Activated naive CD4-positive, alpha-beta T cell treated with anti-CD3 and anti-CD28 coated beads, Interleukin-2, amount 10 ng/mL, durations not matched to agents 7 days and 5 days (primary cell): ENCODE measurements around the gene NR2C1.
"Not testable (repeated sequence)": the region's sequence is repeated elsewhere in the genome, so short reads cannot be mapped to it uniquely, and the experiment has no call there.

Source experiments
- CTCF ChIA-PET: fragments of 350-600 bp; sonication (Branson Sonifier 250); formaldehyde crosslinking; loops from one replicate; lab custom pipeline; 2021; ENCODE audit warnings: antibody characterized with exemption; lab: Charles Lee
- DNase-seq: peaks from one replicate; pipeline ENCODE4 v3.0.0-alpha.2; 2020
- H3K27ac Mint-ChIP-seq: one replicate; pipeline ENCODE4 v1.8.0; 2021; ENCODE audit warnings: mild to moderate bottlenecking, moderate library complexity, mixed read lengths
- H3K27me3 Mint-ChIP-seq: one replicate; pipeline ENCODE4 v1.8.0; 2021; ENCODE audit warnings: mild to moderate bottlenecking, mixed read lengths
- H3K36me3 Mint-ChIP-seq: one replicate; pipeline ENCODE4 v1.8.0; 2021; ENCODE audit warnings: mixed read lengths
- H3K4me1 Mint-ChIP-seq: one replicate; pipeline ENCODE4 v1.8.0; 2021; ENCODE audit warnings: mixed read lengths
- H3K4me3 Mint-ChIP-seq: one replicate; pipeline ENCODE4 v1.8.0; 2021; ENCODE audit warnings: mild to moderate bottlenecking, moderate library complexity, mixed read lengths
- H3K9me3 Mint-ChIP-seq: one replicate; pipeline ENCODE4 v1.8.0; 2021; ENCODE audit warnings: mixed read lengths

NR2C1 gene

GRCh38 chr12:95100264-95101190 lies 27.1 kb upstream of the NR2C1 start:
- DNase-seq, result no peak
- peaks cover 9% of the 10 kb centered on the region for H3K4me1 Mint-ChIP-seq
- CTCF ChIA-PET, result interaction anchor here (1.1 kb wide), 1 partner anchor 524 kb away, joined by 3 read pairs; no protein-coding TSS in a partner anchor
- H3K27ac Mint-ChIP-seq, result no peak overlapping the region
- no peaks in the 10 kb centered on the region for H3K9me3 Mint-ChIP-seq
- peaks cover 13% of the 10 kb centered on the region for H3K27me3 Mint-ChIP-seq
- H3K4me3 Mint-ChIP-seq, result no peak overlapping the region
- H3K36me3 Mint-ChIP-seq, result no peaks in the 10 kb centered on the region

DNA sequence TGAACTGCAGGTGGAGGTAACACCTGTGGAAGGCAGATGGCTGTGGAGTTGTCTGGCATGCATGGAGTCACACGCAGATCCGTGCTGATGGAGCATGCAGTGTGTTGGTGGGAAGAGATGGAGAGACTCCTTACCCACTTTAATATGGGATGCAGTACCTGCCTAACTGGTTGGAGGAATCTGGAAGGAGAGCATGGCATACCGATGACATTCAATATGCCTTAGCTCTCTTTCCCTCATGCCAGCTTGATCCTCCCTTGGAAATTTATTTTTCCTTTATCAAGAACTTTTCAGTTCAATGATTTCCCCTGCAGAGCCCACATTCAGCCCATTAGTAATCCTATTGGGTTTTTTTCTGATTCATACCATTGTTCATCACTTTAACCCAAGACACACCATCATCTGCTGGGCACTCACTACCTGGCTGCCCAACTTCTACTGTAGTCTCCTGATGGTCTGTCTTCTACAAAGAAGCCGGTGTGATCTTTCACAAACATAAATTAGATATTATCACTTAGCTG lies 25.9 kb upstream of the NR2C1 start:
- no peak for DNase-seq
- CTCF ChIA-PET, result interaction anchor here (1.1 kb wide), 1 partner anchor 525 kb away, joined by 3 read pairs; no protein-coding TSS in a partner anchor
- no peaks in the 10 kb centered on the region for H3K36me3 Mint-ChIP-seq
- no peak overlapping the region for H3K27ac Mint-ChIP-seq
- H3K27me3 Mint-ChIP-seq, result peaks cover 13% of the 10 kb centered on the region
- no peak overlapping the region for H3K4me3 Mint-ChIP-seq
- peaks cover 9% of the 10 kb centered on the region for H3K4me1 Mint-ChIP-seq
- H3K9me3 Mint-ChIP-seq, result no peaks in the 10 kb centered on the region

GRCh38 chr12:95096852-95097251 lies 23.4 kb upstream of the NR2C1 start:
- Mint-ChIP-seq H3K27ac (no peak overlapping the region), H3K9me3 (no peaks in the 10 kb centered on the region), H3K4me1 (no peaks in the 10 kb centered on the region), H3K36me3 (no peaks in the 10 kb centered on the region), H3K4me3 (no peak overlapping the region), H3K27me3 (peaks cover 13% of the 10 kb centered on the region)
- CTCF ChIA-PET, result no interaction called here
- DNase-seq, result no peak

GRCh38 chr12:95096378-95096777 lies 23.0 kb upstream of the NR2C1 start:
- Mint-ChIP-seq H3K36me3 (no peaks in the 10 kb centered on the region), H3K9me3 (no peaks in the 10 kb centered on the region), H3K4me3 (no peak overlapping the region), H3K27me3 (peaks cover 13% of the 10 kb centered on the region), H3K27ac (no peak overlapping the region), H3K4me1 (no peaks in the 10 kb centered on the region)
- CTCF ChIA-PET, result no interaction called here
- DNase-seq, result no peak

DNA sequence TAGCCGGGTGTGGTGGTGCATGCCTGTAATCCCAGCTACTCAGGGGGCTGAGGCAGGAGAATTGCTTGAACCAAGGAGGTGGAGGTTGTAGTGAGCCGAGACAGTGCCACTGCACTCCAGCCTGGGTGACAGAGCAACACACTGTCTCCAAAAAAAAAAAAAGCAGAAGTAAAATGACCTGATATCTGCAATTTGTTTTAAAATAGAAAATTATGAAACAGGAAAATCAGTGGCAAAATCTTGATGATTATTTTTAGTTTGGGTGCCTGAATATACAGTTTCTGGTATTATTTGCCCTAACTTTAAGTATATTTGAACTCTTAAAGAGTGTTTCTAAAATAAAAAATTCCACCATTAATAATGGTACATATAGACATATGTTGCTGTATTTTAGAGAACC lies 22.4 kb upstream of the NR2C1 start:
- H3K4me3 Mint-ChIP-seq, H3K4me1 Mint-ChIP-seq, H3K36me3 Mint-ChIP-seq, CTCF ChIA-PET, H3K9me3 Mint-ChIP-seq, DNase-seq, H3K27ac Mint-ChIP-seq: not testable (repeated sequence)
- H3K27me3 Mint-ChIP-seq, result peaks cover 13% of the 10 kb centered on the region

DNA sequence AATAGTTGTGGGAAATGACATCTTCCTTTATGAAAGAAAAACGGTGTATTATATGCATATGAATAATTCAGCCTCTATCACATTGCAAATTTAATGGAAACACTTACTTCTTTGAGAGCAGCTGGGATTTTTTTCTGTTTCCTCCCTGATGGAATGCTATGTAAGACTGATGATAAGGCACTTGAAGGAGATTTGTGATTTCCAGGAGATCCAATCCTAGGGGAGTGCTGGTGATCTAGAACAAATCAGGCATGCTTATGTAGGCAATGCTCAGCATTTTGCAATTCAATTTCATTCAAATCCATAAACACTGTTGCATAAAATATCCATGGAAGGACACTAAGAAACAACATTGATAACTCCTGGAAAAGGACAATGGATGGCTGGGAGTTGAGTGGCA lies 16.0 kb upstream of the NR2C1 start:
- Mint-ChIP-seq H3K4me1 (no peaks in the 10 kb centered on the region), H3K9me3 (no peaks in the 10 kb centered on the region), H3K27me3 (peaks cover 3% of the 10 kb centered on the region), H3K4me3 (no peak overlapping the region), H3K27ac (no peak overlapping the region), H3K36me3 (no peaks in the 10 kb centered on the region)
- no peak for DNase-seq
- CTCF ChIA-PET, result interaction anchor here (0.6 kb wide), 1 partner anchor 207 kb away, joined by 3 read pairs; no protein-coding TSS in a partner anchor

- no peak overlapping the region for H3K4me3 Mint-ChIP-seq
- H3K4me1 Mint-ChIP-seq, result no peaks in the 10 kb centered on the region
- CTCF ChIA-PET, result no interaction called here
- H3K27ac Mint-ChIP-seq, result no peak overlapping the region
- DNase-seq, result no peak
- no peaks in the 10 kb centered on the region for H3K36me3 Mint-ChIP-seq
- H3K27me3 Mint-ChIP-seq, result peaks cover 3% of the 10 kb centered on the region
- H3K9me3 Mint-ChIP-seq, result no peaks in the 10 kb centered on the region
Observed at GRCh38 chr12:95088379-95088778, 15.0 kb upstream of the NR2C1 start.

DNA sequence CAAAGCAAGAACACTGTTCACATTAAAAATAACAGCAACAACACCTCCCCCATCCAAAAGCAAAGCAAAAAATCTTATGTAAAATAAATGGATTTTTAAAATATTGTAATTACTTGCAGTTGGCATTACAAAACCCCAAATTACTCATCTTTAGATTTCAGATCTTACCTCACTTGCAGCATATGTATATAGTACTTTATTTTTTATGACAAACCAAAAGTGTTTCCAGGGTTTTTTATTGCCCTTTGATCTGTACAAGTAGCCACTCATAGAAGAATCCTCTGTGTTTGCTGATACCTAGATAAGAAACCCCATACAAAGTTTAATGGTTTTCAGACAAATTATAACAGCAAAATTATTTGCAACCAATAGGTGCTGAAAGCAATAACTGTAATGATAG lies 12.2 kb upstream of the NR2C1 start:
- H3K9me3 Mint-ChIP-seq, result no peaks in the 10 kb centered on the region
- no peak for DNase-seq
- no peaks in the 10 kb centered on the region for H3K36me3 Mint-ChIP-seq
- no peak overlapping the region for H3K27ac Mint-ChIP-seq
- H3K27me3 Mint-ChIP-seq, result peaks cover 3% of the 10 kb centered on the region
- H3K4me1 Mint-ChIP-seq, result no peaks in the 10 kb centered on the region
- no peak overlapping the region for H3K4me3 Mint-ChIP-seq
- CTCF ChIA-PET, result no interaction called here

DNA sequence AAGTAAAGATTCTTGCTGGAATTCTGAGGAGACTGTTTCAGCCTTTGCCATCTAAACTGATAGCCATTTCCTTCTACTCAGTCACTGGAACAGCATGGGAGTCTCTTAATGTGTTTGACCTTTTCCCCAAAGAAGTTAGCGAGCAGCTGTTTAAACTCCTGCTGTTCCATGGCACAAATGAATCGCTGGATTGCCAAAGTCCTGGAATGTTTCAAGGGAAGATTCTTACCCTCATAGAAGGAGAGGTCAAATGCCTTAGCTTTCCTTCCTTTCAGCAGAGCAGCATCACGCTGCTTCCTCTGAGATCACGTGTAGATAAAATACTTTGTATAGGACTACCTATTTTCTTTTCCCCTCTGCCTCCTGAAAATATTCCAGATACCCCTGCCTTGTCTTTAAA lies 10.5 kb upstream of the NR2C1 start:
- DNase-seq, result no peak
- CTCF ChIA-PET, result interaction anchor here (1.2 kb wide), 1 partner anchor 10 kb away, joined by 7 read pairs; the partner anchor contains the start of gene NR2C1
- H3K36me3 Mint-ChIP-seq, result no peaks in the 10 kb centered on the region
- H3K9me3 Mint-ChIP-seq, result no peaks in the 10 kb centered on the region
- no peak overlapping the region for H3K4me3 Mint-ChIP-seq
- no peaks in the 10 kb centered on the region for H3K4me1 Mint-ChIP-seq
- H3K27me3 Mint-ChIP-seq, result peaks cover 3% of the 10 kb centered on the region
- no peak overlapping the region for H3K27ac Mint-ChIP-seq

GRCh38 chr12:95083471-95083870 lies 10.1 kb upstream of the NR2C1 start:
- Mint-ChIP-seq H3K9me3 (no peaks in the 10 kb centered on the region), H3K4me3 (no peak overlapping the region), H3K27me3 (peaks cover 3% of the 10 kb centered on the region), H3K27ac (no peak overlapping the region), H3K4me1 (no peaks in the 10 kb centered on the region), H3K36me3 (no peaks in the 10 kb centered on the region)
- CTCF ChIA-PET, result interaction anchor here (1.2 kb wide), 1 partner anchor 10 kb away, joined by 7 read pairs; the partner anchor contains the start of gene NR2C1
- no peak for DNase-seq

GRCh38 chr12:95077341-95077740 lies 3.9 kb upstream of the NR2C1 start:
- Mint-ChIP-seq H3K4me1 (peaks cover 12% of the 10 kb centered on the region), H3K27me3 (peaks cover 3% of the 10 kb centered on the region), H3K9me3 (no peaks in the 10 kb centered on the region), H3K4me3 (no peak overlapping the region), H3K36me3 (no peaks in the 10 kb centered on the region), H3K27ac (no peak overlapping the region)
- DNase-seq, result no peak
- CTCF ChIA-PET, result no interaction called here

DNA sequence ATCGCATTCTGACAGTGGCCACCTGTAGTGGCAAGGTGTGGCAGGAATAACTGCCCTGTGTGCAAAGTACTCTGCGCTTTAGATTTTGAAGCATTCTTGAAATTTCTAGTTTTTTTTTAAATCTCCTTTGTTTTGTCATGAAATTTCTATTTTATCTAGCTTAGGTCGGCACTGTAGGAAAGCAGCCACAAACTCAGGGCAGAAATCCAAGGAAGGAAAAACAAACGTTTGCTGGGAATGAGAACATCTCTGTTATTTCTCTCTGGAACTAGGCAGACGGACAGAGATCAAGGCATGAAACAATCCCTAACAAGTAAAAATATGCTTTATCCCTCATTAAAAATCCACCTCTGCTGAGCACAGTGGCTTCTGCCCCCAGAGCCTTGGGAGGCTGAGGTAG lies 1.3 kb upstream of the NR2C1 start:
- H3K27me3 Mint-ChIP-seq, result peaks cover 3% of the 10 kb centered on the region
- no peak overlapping the region for H3K27ac Mint-ChIP-seq
- CTCF ChIA-PET, result interaction anchor here (2.0 kb wide), 1 partner anchor 9 kb away, joined by 7 read pairs; no protein-coding TSS in a partner anchor
- H3K4me1 Mint-ChIP-seq, result peaks cover 26% of the 10 kb centered on the region
- no peak overlapping the region for H3K4me3 Mint-ChIP-seq
- peaks cover 4% of the 10 kb centered on the region for H3K36me3 Mint-ChIP-seq
- H3K9me3 Mint-ChIP-seq, result no peaks in the 10 kb centered on the region
- DNase-seq, result no peak

DNA sequence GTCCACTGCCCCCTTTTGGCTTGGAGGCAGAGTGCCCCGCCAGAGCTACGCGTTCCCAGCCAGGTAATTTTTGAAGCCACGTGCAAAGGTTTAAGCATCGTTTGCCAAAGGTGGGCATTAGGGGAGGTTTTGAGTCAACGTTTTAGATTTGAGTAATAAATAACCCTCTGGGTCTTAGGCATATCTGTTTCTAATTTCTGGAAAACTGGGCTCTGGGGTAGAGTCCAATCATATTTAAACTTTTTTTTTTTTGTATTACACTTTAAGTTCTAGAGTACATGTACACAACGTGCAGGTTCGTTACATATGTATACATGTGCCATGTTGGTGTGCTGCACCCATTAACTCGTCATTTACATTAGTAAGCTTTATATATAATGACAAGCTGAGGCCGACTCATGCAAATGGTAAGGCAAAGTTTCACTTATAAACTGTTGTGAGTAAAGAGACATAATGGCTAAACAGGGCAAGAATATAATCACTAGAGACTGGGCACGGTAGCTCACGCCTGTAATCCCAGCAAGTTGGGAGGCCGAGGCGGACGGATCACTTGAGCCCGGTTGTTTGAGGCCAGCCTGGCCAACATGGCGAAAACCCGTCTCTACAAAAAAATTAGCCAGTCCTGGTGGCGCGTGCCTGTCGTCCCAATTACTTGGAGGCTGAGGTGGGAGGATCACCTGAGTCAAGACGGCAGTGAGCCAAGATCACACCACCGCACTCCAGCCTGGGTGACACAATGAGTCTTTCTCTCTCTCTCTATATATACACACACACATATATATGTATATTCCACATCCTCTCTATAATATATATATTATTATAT lies 491 bp upstream of the NR2C1 start:
- DNase-seq, result no peak
- peak overlapping the region; percentile 96 for H3K27ac Mint-ChIP-seq
- no peaks in the 10 kb centered on the region for H3K9me3 Mint-ChIP-seq
- peaks cover 26% of the 10 kb centered on the region for H3K4me1 Mint-ChIP-seq
- CTCF ChIA-PET, result interaction anchor here (0.9 to 2.0 kb wide), 5 partner anchors 10 to 243 kb away, joined by 3 to 7 read pairs (median 3); no protein-coding TSS in a partner anchor
- peaks cover 7% of the 10 kb centered on the region for H3K36me3 Mint-ChIP-seq
- H3K4me3 Mint-ChIP-seq, result peak overlapping the region; percentile 90
- peaks cover 3% of the 10 kb centered on the region for H3K27me3 Mint-ChIP-seq

- Mint-ChIP-seq H3K4me1 (peaks cover 26% of the 10 kb centered on the region), H3K36me3 (peaks cover 22% of the 10 kb centered on the region), H3K4me3 (no peak overlapping the region), H3K9me3 (no peaks in the 10 kb centered on the region), H3K27me3 (peaks cover 3% of the 10 kb centered on the region), H3K27ac (no peak overlapping the region)
- CTCF ChIA-PET, result no interaction called here
- DNase-seq, result no peak
Observed at GRCh38 chr12:95070378-95070777, 3.0 kb downstream of the NR2C1 start.
